Adrenal gland (tissue), 5 donors: ENCODE results near the gene PRR14L.

Source experiments
- CTCF ChIP-seq, 6 experiments: fragments of 450-650 bp in 4 of 6; fragments of 200-600 bp in 2 of 6; sonication (generic) in 1 of 6; IDR thresholded peaks; 1 replicate in 5 of 6; 2 replicates in 1 of 6; pipeline versions ENCODE4 v1.5.1 to v1.8.0; 2016 to 2021; ENCODE audit warnings: antibody characterized with exemption in 6 of 6, mild to moderate bottlenecking in 2 of 6, moderate library complexity in 1 of 6
- POLR2A ChIP-seq, 2 donors: fragments of 450-650 bp; IDR thresholded peaks; one replicate each; pipeline ENCODE4 v1.6.1; 2017; ENCODE audit warnings: antibody characterized with exemption in 2 of 2, mild to moderate bottlenecking in 2 of 2, moderate library complexity in 1 of 2
- donor health status: DM: no; HTN: no; CAD: no.

- no peak for TF ChIP-seq CTCF (IDR thresholded peaks at IDR 0.05)
- no peak for TF ChIP-seq POLR2A (IDR thresholded peaks at IDR 0.05)
Measured at GRCh38 chr22:31683181-31684105, 66.5 kb downstream of the PRR14L start.
